OCI-LY1 (cell line): ENCODE results near the gene CDH20.

Experiments used
- H2AFZ ChIP-seq: fragments of 200-600 bp; sonication (generic), shearing (Covaris generic); 2 replicates; pipeline ENCODE4 v1.6.0; 2014; ENCODE audit warnings: antibody characterized with exemption, mild to moderate bottlenecking, low read length
- H3F3A ChIP-seq: fragments of 200-600 bp; sonication (generic), shearing (Covaris generic); 2 replicates; pipeline ENCODE4 v1.6.0; 2014; ENCODE audit warnings: mild to moderate bottlenecking, antibody characterized with exemption, low read length, moderate library complexity; ENCODE audit not compliant: insufficient read depth
- H3K27ac ChIP-seq: fragments of 200-600 bp; sonication (generic); 2 replicates; pipeline ENCODE4 v1.5.1; 2014; ENCODE audit warnings: low read length, mixed run types, mild to moderate bottlenecking, low read depth; ENCODE audit not compliant: poor library complexity, severe bottlenecking
- H3K27me3 ChIP-seq: fragments of 200-600 bp; sonication (generic); 2 replicates; pipeline ENCODE4 v1.6.0; 2014; ENCODE audit warnings: antibody characterized with exemption, mild to moderate bottlenecking, low read length, moderate library complexity; ENCODE audit not compliant: insufficient read depth
- H3K36me3 ChIP-seq: fragments of 200-600 bp; sonication (generic); 2 replicates; pipeline ENCODE4 v1.6.1; 2014; ENCODE audit warnings: mild to moderate bottlenecking, antibody characterized with exemption, low read length, moderate library complexity, mixed read lengths; ENCODE audit not compliant: insufficient read depth
- H3K4me1 ChIP-seq: fragments of 200-600 bp; sonication (generic); 2 replicates; pipeline ENCODE4 v1.5.1; 2014; ENCODE audit warnings: mild to moderate bottlenecking, low read length, moderate library complexity; ENCODE audit not compliant: insufficient read depth, severe bottlenecking
- H3K4me2 ChIP-seq: fragments of 200-600 bp; sonication (generic), shearing (Covaris generic); 2 replicates; pipeline ENCODE4 v1.6.1; 2014; ENCODE audit warnings: low read length
- H3K4me3 ChIP-seq: fragments of 200-600 bp; sonication (generic); 2 replicates; pipeline ENCODE4 v1.5.1; 2014; ENCODE audit warnings: low read length, low read depth, mild to moderate bottlenecking, mixed read lengths; ENCODE audit not compliant: poor library complexity, severe bottlenecking
- H3K79me2 ChIP-seq: fragments of 200-600 bp; shearing (Covaris generic); 2 replicates; pipeline ENCODE4 v1.6.1; 2016; ENCODE audit warnings: mixed run types, low read length, mixed read lengths; ENCODE audit not compliant: insufficient read depth
- H3K9ac ChIP-seq: fragments of 200-600 bp; sonication (generic), shearing (Covaris generic); 2 replicates; pipeline ENCODE4 v1.6.1; 2014; ENCODE audit warnings: mild to moderate bottlenecking, low read length, mixed read lengths
- H3K9me2 ChIP-seq: fragments of 200-600 bp; sonication (generic), shearing (Covaris generic); 2 replicates; pipeline ENCODE4 v1.6.1; 2014; ENCODE audit warnings: low read depth, mild to moderate bottlenecking, low read length, mixed read lengths
- H3K9me3 ChIP-seq: fragments of 200-600 bp; shearing (Covaris generic); 2 replicates; pipeline ENCODE4 v1.6.1; 2014; ENCODE audit warnings: low read length, mixed read lengths
- H4K20me1 ChIP-seq: fragments of 200-600 bp; sonication (generic), shearing (Covaris generic); 2 replicates; pipeline ENCODE4 v1.6.0; 2016; ENCODE audit warnings: mild to moderate bottlenecking, low read length; ENCODE audit not compliant: insufficient read depth
- CTCF ChIP-seq: fragments of 200-600 bp; sonication (generic), shearing (Covaris generic); IDR thresholded peaks from 2 replicates; pipeline ENCODE4 v1.5.1; 2017; ENCODE audit warnings: mild to moderate bottlenecking, antibody characterized with exemption, low read length, moderate library complexity, mixed read lengths
- EZH2 ChIP-seq: fragments of 200-600 bp; sonication (generic), shearing (Covaris generic); IDR thresholded peaks from 2 replicates; pipeline ENCODE4 v1.8.0; 2017; ENCODE audit warnings: borderline replicate concordance, mixed run types, mild to moderate bottlenecking, antibody characterized with exemption, low read length, moderate library complexity, mixed read lengths

Gene CDH20

GRCh38 chr18:61334491-61334850 is 1.2 kb downstream of the CDH20 start:
- Histone ChIP-seq H3K27me3 (no peaks in the 10 kb centered on the region), H3K9me2 (no peaks in the 10 kb centered on the region), H3K4me1 (no peaks in the 10 kb centered on the region), H3F3A (no peaks in the 10 kb centered on the region), H3K36me3 (no peaks in the 10 kb centered on the region), H3K9me3 (no peaks in the 10 kb centered on the region), H4K20me1 (no peaks in the 10 kb centered on the region), H3K79me2 (no peaks in the 10 kb centered on the region), H3K9ac (no peak overlapping the region), H3K27ac (no peak overlapping the region), H3K4me3 (no peak overlapping the region), H2AFZ (no peak overlapping the region), H3K4me2 (no peak overlapping the region)
- no peak for TF ChIP-seq CTCF
- TF ChIP-seq EZH2: no peak

DNA sequence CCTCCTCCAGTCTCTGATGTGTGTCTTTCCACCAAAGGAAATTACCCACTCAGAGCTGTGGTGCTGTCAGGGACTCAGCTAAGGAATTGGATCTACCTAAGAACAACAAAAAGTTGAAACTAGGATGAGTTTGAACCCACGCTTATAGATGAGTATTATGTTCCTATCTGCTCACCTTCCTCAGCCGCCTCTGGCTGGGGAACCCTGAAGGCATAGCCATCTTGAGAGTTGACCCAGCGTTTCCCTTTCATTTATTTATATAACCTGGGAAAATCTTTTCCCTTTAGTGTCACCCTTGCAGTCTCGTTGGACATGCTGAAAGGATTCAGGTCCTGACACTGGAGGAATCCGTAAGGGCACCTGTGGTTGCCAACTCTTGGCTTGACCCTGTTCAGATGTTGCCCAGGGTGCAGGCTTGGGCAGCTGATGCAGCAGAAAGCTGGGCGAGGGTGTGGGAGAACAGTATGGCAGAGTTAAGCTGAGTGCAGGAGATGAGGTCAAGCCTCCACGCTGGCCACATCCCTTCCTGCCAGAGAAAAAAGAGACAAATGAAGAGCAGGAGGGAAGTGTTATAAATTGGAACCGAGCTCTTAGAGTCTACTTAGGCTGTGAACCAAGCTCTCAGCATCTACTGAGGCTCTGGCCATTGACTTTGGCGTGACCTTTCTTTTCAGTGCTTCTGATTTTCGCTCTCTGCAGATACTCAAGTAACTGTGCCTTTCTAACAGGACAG is 1.9 kb downstream of the CDH20 start:
- Histone ChIP-seq H3K9me3 (no peaks in the 10 kb centered on the region), H3K9me2 (no peaks in the 10 kb centered on the region), H3K4me2 (no peak overlapping the region), H2AFZ (no peak overlapping the region), H3K4me3 (no peak overlapping the region), H3K79me2 (no peaks in the 10 kb centered on the region), H3K4me1 (no peaks in the 10 kb centered on the region), H3K27me3 (no peaks in the 10 kb centered on the region), H4K20me1 (no peaks in the 10 kb centered on the region), H3K27ac (no peak overlapping the region), H3K9ac (no peak overlapping the region), H3K36me3 (no peaks in the 10 kb centered on the region), H3F3A (no peaks in the 10 kb centered on the region)
- no peak for TF ChIP-seq CTCF
- no peak for TF ChIP-seq EZH2

- Histone ChIP-seq H3K27ac (no peak overlapping the region), H3K9me2 (no peaks in the 10 kb centered on the region), H3K9me3 (no peaks in the 10 kb centered on the region), H4K20me1 (no peaks in the 10 kb centered on the region), H3K27me3 (no peaks in the 10 kb centered on the region), H2AFZ (no peak overlapping the region), H3K79me2 (no peaks in the 10 kb centered on the region), H3K36me3 (no peaks in the 10 kb centered on the region), H3K4me1 (no peaks in the 10 kb centered on the region), H3K4me2 (no peak overlapping the region), H3K4me3 (no peak overlapping the region), H3K9ac (no peak overlapping the region), H3F3A (no peaks in the 10 kb centered on the region)
- TF ChIP-seq CTCF: no peak
- TF ChIP-seq EZH2: no peak
These were observed 2.7 kb downstream of the CDH20 start for GRCh38 chr18:61335684-61336555.
